IMR-90 (cell line): ENCODE data around the gene ANKRD6. TPM values are rescaled to one million over a fixed set of nuclear protein-coding genes. Genes with fewer than 3 reads are reported as not detected.

Experiments
- ATAC-seq: fragments of 200-7000 bp; cut with Tn5 transposase; 2 replicates; pipeline ENCODE4 v1.9.1; 2020; ENCODE audit warnings: low read depth, mild to moderate bottlenecking, moderate library complexity
- BruUV-seq: library from RNA; stranded (reverse); fragments of 400-500 nt; replicated peaks from 2 replicates; lab custom pipeline; 2021; lab: Mats Ljungman, UMichigan
- CTCF ChIA-PET: fragments of 300-600 bp; formaldehyde crosslinking; extraction: SDS; loops from one replicate; lab custom pipeline; 2021; ENCODE audit warnings: antibody characterized with exemption; lab: Yijun Ruan, JAX
- POLR2A ChIA-PET: fragments of 300-600 bp; sonication (Branson Sonifier 250); formaldehyde crosslinking; loops from one replicate; lab custom pipeline; 2022; ENCODE audit warnings: antibody characterized with exemption; ENCODE audit not compliant: unreplicated experiment; lab: Charles Lee
- DNase-seq: peaks from one replicate; pipeline ENCODE4 v3.0.0; 2013
- H2AFZ ChIP-seq: replicated peaks from 2 replicates; pipeline ENCODE3; 2013; ENCODE audit warnings: low read length, mild to moderate bottlenecking; ENCODE audit not compliant: poor library complexity
- H2AK5ac ChIP-seq: 2 replicates; pipeline ENCODE4 v1.6.1; 2013; ENCODE audit warnings: low read depth, low read length, inconsistent platforms
- H2AK9ac ChIP-seq: replicated peaks from 2 replicates; pipeline ENCODE3; 2013; ENCODE audit warnings: mild to moderate bottlenecking, low read depth, low read length, moderate library complexity; ENCODE audit not compliant: poor library complexity
- H2BK120ac ChIP-seq: 2 replicates; pipeline ENCODE4 v1.6.1; 2013; ENCODE audit warnings: low read depth, low read length, inconsistent platforms
- H2BK15ac ChIP-seq: 3 replicates; pipeline ENCODE4 v1.6.1; 2013; ENCODE audit warnings: low read depth, low read length, inconsistent platforms
- H2BK20ac ChIP-seq: 2 replicates; pipeline ENCODE4 v1.6.1; 2013; ENCODE audit warnings: low read depth, mild to moderate bottlenecking, inconsistent platforms, low read length, moderate library complexity
- H2BK5ac ChIP-seq: 2 replicates; pipeline ENCODE4 v1.6.1; 2013; ENCODE audit warnings: mild to moderate bottlenecking, low read depth, low read length, inconsistent platforms; ENCODE audit not compliant: poor library complexity, severe bottlenecking
- H3K14ac ChIP-seq: replicated peaks from 2 replicates; pipeline ENCODE4 v1.6.1; 2013; ENCODE audit warnings: low read depth, low read length, inconsistent platforms
- H3K18ac ChIP-seq: 2 replicates; pipeline ENCODE4 v1.6.1; 2013; ENCODE audit warnings: low read depth, low read length, control low read depth
- H3K23ac ChIP-seq: 2 replicates; pipeline ENCODE4 v1.6.1; 2013; ENCODE audit warnings: low read depth, low read length, inconsistent platforms
- H3K27ac ChIP-seq: 2 replicates; pipeline ENCODE4 v1.5.1; 2013; ENCODE audit warnings: mild to moderate bottlenecking, control low read depth, low read length; ENCODE audit not compliant: insufficient read depth
- H3K27me3 ChIP-seq: 2 replicates; pipeline ENCODE4 v1.6.1; 2013; ENCODE audit warnings: low read length; ENCODE audit not compliant: control insufficient read depth, insufficient read depth
- H3K36me3 ChIP-seq: 2 replicates; pipeline ENCODE4 v1.6.1; 2013; ENCODE audit warnings: low read length, mixed read lengths; ENCODE audit not compliant: control insufficient read depth, insufficient read depth
- H3K4ac ChIP-seq: 2 replicates; pipeline ENCODE4 v1.6.1; 2013; ENCODE audit warnings: low read depth, low read length, inconsistent platforms
- H3K4me1 ChIP-seq: 2 replicates; pipeline ENCODE4 v1.6.1; 2013; ENCODE audit warnings: low read length, mixed read lengths; ENCODE audit not compliant: control insufficient read depth, insufficient read depth
- H3K4me2 ChIP-seq: 2 replicates; pipeline ENCODE4 v1.6.1; 2013; ENCODE audit warnings: low read depth, mild to moderate bottlenecking, control low read depth, low read length, moderate library complexity
- H3K4me3 ChIP-seq: 2 replicates; pipeline ENCODE4 v1.5.1; 2013; ENCODE audit warnings: low read depth, mild to moderate bottlenecking, control low read depth, low read length, moderate library complexity; ENCODE audit not compliant: insufficient read depth
- H3K56ac ChIP-seq: 2 replicates; pipeline ENCODE4 v1.6.1; 2013; ENCODE audit warnings: low read length, inconsistent platforms; ENCODE audit not compliant: insufficient read depth; ENCODE audit errors: extremely low read depth
- H3K79me1 ChIP-seq, 2 experiments: 2 replicates each; pipeline ENCODE4 v1.6.1; 2013; ENCODE audit warnings: low read length in 2 of 2, inconsistent platforms in 1 of 2, low read depth in 1 of 2
- H3K9ac ChIP-seq: 2 replicates; pipeline ENCODE4 v1.6.1; 2013; ENCODE audit warnings: low read depth, low read length, control low read depth
- H3K9me1 ChIP-seq: 2 replicates; pipeline ENCODE4 v1.6.1; 2013; ENCODE audit warnings: low read length, inconsistent platforms; ENCODE audit not compliant: insufficient read depth
- H3K9me3 ChIP-seq: 2 replicates; pipeline ENCODE4 v1.6.1; 2013; ENCODE audit warnings: low read length; ENCODE audit not compliant: control insufficient read depth, insufficient read depth
- H4K20me1 ChIP-seq: 2 replicates; pipeline ENCODE4 v1.6.1; 2013; ENCODE audit warnings: low read length, inconsistent platforms; ENCODE audit not compliant: insufficient read depth
- H4K5ac ChIP-seq: 2 replicates; pipeline ENCODE4 v1.6.1; 2013; ENCODE audit warnings: mild to moderate bottlenecking, low read depth, low read length, control low read depth
- H4K8ac ChIP-seq, 2 experiments: 2 replicates each; pipeline ENCODE4 v1.6.1; 2013; ENCODE audit warnings: low read depth in 2 of 2, low read length in 2 of 2, control low read depth in 1 of 2, inconsistent platforms in 1 of 2
- H4K91ac ChIP-seq: 2 replicates; pipeline ENCODE4 v1.6.1; 2013; ENCODE audit warnings: low read depth, low read length, inconsistent platforms; ENCODE audit not compliant: insufficient read depth
- BHLHE40 ChIP-seq: fragments of 150-350 bp; IDR thresholded peaks from 2 replicates; pipeline ENCODE4 v1.6.1; 2016; ENCODE audit warnings: mild to moderate bottlenecking, low read depth, low read length
- RFX5 ChIP-seq: IDR thresholded peaks from 2 replicates; pipeline ENCODE4 v1.8.0; 2012; ENCODE audit warnings: low read depth, mild to moderate bottlenecking, low read length, moderate library complexity
- WGBS, 2 experiments: methylation state at CpG; one replicate each; pipeline versions ENCODE4 v1.1.5 to v1.1.7; 2013; ENCODE audit warnings: missing lambda C conversion rate in 2 of 2; ENCODE audit not compliant: insufficient read length in 1 of 2; ENCODE audit errors: extremely low coverage in 2 of 2; 5-methylcytosine and 5-hydroxymethylcytosine counted together
- dilution Hi-C: fragments of 300-500 bp; cut with HindIII; formaldehyde crosslinking; loops from one replicate; pipeline ENCODE4 v1.14.3; 2018; ENCODE audit warnings: low sequenced_read_pairs; ENCODE audit not compliant: unreplicated experiment
- in situ Hi-C: fragments of 300-500 bp; cut with MboI; formaldehyde crosslinking; loops from 3 replicates; pipeline ENCODE4 v1.14.3; 2019; ENCODE audit warnings: low sequenced_read_pairs, inconsistent platforms, mixed read lengths
- intact Hi-C: fragments of 100-400 bp; cut with micrococcal nuclease; formaldehyde crosslinking; loops from 2 replicates; pipeline ENCODE4 v1.10.0; 2022
- polyA plus RNA-seq, 3 experiments: library from polyadenylated mRNA; depleted of rRNA; stranded (reverse); fragments of >200 nt; gene quantifications; 2 replicates each; pipeline ENCODE4 v1.2.3, GENCODE V29; 2012; ENCODE audit warnings: low replicate concordance in 1 of 3
- total RNA-seq: library from RNA; depleted of rRNA; stranded (reverse); fragments of >200 nt; gene quantifications from 2 replicates; pipeline ENCODE4 v1.2.3, GENCODE V29; 2012

Gene ANKRD6
- total and polyA plus RNA-seq, 2 of the 4 experiments (the other 2 are of a cell fraction), result 0.12 to 0.18 TPM

DNA sequence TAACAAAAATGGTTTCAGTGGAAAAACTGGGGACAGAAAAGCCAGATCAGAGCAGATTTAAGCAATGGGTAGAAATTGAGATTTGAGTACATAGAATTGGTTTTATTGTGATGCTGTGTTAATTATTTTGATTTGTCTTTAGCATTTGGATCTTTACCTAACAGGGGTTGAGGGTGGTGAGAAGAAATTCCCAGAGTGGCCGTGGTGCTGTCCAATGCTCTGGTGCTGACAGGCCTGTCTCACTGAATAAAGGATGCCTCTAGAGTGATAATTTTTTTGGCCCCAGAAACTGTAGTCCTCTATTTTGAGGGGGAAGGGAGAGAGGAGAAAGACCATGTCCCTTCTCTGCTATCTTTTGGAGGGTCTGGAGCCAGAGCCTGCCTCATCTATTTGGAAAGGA lies 126.5 kb downstream of the ANKRD6 start:
- no peak overlapping the region for H3K27ac ChIP-seq
- no peak overlapping the region for H2AK5ac ChIP-seq
- no TSS peak for BruUV-seq
- dilution Hi-C loops, result no loop called here
- H3K18ac ChIP-seq, result no peak overlapping the region
- ATAC-seq (no peak), DNase-seq (no peak)
- H3K4ac ChIP-seq, result no peak overlapping the region
- no peak overlapping the region for H3K23ac ChIP-seq
- H4K91ac ChIP-seq, result no peak overlapping the region
- H2BK15ac ChIP-seq, result no peak overlapping the region
- H4K20me1 ChIP-seq, result no peaks in the 10 kb centered on the region
- POLR2A ChIA-PET, result no interaction called here
- no peak overlapping the region for H4K8ac ChIP-seq
- no peaks in the 10 kb centered on the region for H3K79me1 ChIP-seq
- no peak overlapping the region for H2BK5ac ChIP-seq
- no peak overlapping the region for H2BK120ac ChIP-seq
- H3K36me3 ChIP-seq, result no peaks in the 10 kb centered on the region
- in situ Hi-C loops, result no loop called here
- peaks cover 9% of the 10 kb centered on the region for H3K27me3 ChIP-seq
- H3K4me1 ChIP-seq, result no peaks in the 10 kb centered on the region
- intact Hi-C loops, result no loop called here
- CTCF ChIA-PET, result no interaction called here
- no peak overlapping the region for H2AFZ ChIP-seq
- TF ChIP-seq BHLHE40, result no peak
- no peak for TF ChIP-seq RFX5
- no peak overlapping the region for H3K9ac ChIP-seq
- no peak overlapping the region for H3K14ac ChIP-seq
- H4K5ac ChIP-seq, result no peak overlapping the region
- H3K9me3 ChIP-seq, result no peaks in the 10 kb centered on the region
- no peak overlapping the region for H2BK20ac ChIP-seq
- no peak overlapping the region for H3K4me2 ChIP-seq
- no peak overlapping the region for H3K4me3 ChIP-seq
- H3K56ac ChIP-seq, result no peak overlapping the region
- WGBS, 2 experiments, result 0% methylated on average over 1 of the region's 1 CpG; no CpG with 5 or more reads in 1 of the 2 experiments
- no peaks in the 10 kb centered on the region for H3K9me1 ChIP-seq
- no peak overlapping the region for H2AK9ac ChIP-seq
